CD8-positive, alpha-beta memory T cell (primary cell): ENCODE measurements around the gene PTPN4. TPM values are rescaled to one million over a fixed set of nuclear protein-coding genes. Genes with fewer than 3 reads are reported as not detected.
A peak's percentile ranks its signal among the peaks of the same experiment; 100 is the strongest.

Experiments
- CTCF ChIA-PET: fragments of 350-600 bp; sonication (Branson Sonifier 250); formaldehyde crosslinking; loops from one replicate; lab custom pipeline; 2021; ENCODE audit warnings: antibody characterized with exemption; lab: Charles Lee
- POLR2A ChIA-PET: fragments of 350-600 bp; sonication (Branson Sonifier 250); formaldehyde crosslinking; loops from one replicate; lab custom pipeline; 2021; ENCODE audit warnings: antibody characterized with exemption; lab: Charles Lee
- DNase-seq, 5 donors: peaks; one replicate each; pipeline versions ENCODE4 v3.0.0 to v3.0.0-alpha.2; 2020 to 2022; ENCODE audit warnings: mixed read lengths in 1 of 5
- H3K27ac ChIP-seq: one replicate; pipeline ENCODE4 v1.7.0; 2013; ENCODE audit warnings: low read depth, mild to moderate bottlenecking, low read length, moderate library complexity
- H3K27me3 ChIP-seq: 2 replicates; pipeline ENCODE4 v1.7.0; 2013; ENCODE audit warnings: low read length, mild to moderate bottlenecking; ENCODE audit not compliant: insufficient read depth, poor library complexity, severe bottlenecking
- H3K36me3 ChIP-seq: 2 replicates; pipeline ENCODE4 v1.7.0; 2013; ENCODE audit warnings: mild to moderate bottlenecking, low read length, moderate library complexity; ENCODE audit not compliant: insufficient read depth
- H3K4me1 ChIP-seq: 2 replicates; pipeline ENCODE4 v1.7.0; 2013; ENCODE audit warnings: mild to moderate bottlenecking, low read length, moderate library complexity; ENCODE audit not compliant: insufficient read depth
- H3K4me3 ChIP-seq: 2 replicates; pipeline ENCODE4 v1.7.0; 2013; ENCODE audit warnings: mild to moderate bottlenecking, low read length
- H3K9me3 ChIP-seq: 2 replicates; pipeline ENCODE4 v1.7.0; 2013; ENCODE audit warnings: mild to moderate bottlenecking, low read length
- H3K27ac Mint-ChIP-seq, 8 donors: one replicate each; pipeline ENCODE4 v1.8.0; 2020 to 2021; ENCODE audit warnings: mixed read lengths in 8 of 8, mild to moderate bottlenecking in 6 of 8, inconsistent platforms in 3 of 8, moderate library complexity in 3 of 8
- H3K27me3 Mint-ChIP-seq, 2 donors: one replicate each; pipeline ENCODE4 v1.8.0; 2020 to 2021; ENCODE audit warnings: mixed read lengths in 2 of 2, mild to moderate bottlenecking in 1 of 2, moderate library complexity in 1 of 2
- H3K36me3 Mint-ChIP-seq, 3 donors: one replicate each; pipeline ENCODE4 v1.8.0; 2020 to 2021; ENCODE audit warnings: mixed read lengths in 3 of 3, inconsistent platforms in 1 of 3, mild to moderate bottlenecking in 1 of 3
- H3K4me1 Mint-ChIP-seq, 3 donors: one replicate each; pipeline ENCODE4 v1.8.0; 2020 to 2021; ENCODE audit warnings: mixed read lengths in 3 of 3, inconsistent platforms in 1 of 3, mild to moderate bottlenecking in 1 of 3
- H3K4me3 Mint-ChIP-seq, 7 donors: one replicate each; pipeline ENCODE4 v1.8.0; 2020 to 2021; ENCODE audit warnings: mixed read lengths in 7 of 7, mild to moderate bottlenecking in 6 of 7, moderate library complexity in 4 of 7, inconsistent platforms in 2 of 7
- H3K9me3 Mint-ChIP-seq, 5 donors: one replicate each; pipeline ENCODE4 v1.8.0; 2020 to 2022; ENCODE audit warnings: mixed read lengths in 5 of 5, mild to moderate bottlenecking in 3 of 5, moderate library complexity in 2 of 5, inconsistent platforms in 1 of 5
- polyA plus RNA-seq: library from polyadenylated mRNA; unstranded; fragments of 300-500 nt; fragmentation: Illumina TruSeq; gene quantifications from one replicate; pipeline ENCODE4 v1.2.3, GENCODE V29; 2021
- total RNA-seq, 2 experiments: library from RNA; stranded (reverse); gene quantifications; one replicate each; pipeline ENCODE4 v1.2.3, GENCODE V29; 2021

PTPN4 gene
- total and polyA plus RNA-seq, 3 experiments from 2014 or later, result 29.0 to 161 (median 34.2) TPM

DNA sequence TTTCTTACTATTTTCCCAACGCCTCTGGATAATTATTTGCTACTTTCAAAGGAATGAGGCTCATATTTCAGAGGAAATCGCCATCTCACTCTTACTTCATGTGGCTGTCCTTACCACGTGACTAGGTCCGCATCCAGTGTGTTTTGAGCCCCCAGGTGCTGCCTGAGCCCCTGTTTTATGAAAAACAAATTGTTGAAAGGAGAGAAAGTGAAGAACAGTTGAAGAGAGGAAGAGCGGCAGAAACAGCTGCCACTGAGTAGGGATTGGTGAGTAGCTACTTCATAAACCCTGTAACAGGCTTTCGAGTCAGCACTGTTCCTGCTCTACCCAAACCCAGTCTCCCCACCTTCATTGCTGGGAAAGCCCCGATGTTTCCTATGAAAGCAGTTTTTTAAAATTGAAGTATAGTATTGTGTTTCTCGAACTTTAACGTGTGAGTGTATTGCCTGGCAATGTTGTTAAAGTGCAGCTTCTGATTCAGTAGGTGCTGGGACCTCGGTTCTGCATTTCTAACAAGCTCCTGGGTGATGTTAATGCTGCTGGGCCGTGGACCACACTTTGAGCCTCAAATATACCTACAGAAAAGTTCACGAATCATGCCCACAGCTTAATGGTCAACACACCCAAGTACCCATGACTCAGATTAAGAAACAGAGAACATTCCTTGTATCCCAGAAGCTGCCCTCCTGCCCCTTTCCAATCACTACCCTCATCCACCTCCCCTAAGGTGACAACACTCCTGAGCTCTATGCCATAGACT is 41.0 kb upstream of the PTPN4 start:
- peaks cover 0 to 4% (median 0%) of the 10 kb centered on the region in 3 donors for H3K4me1 Mint-ChIP-seq
- DNase-seq, result no peak
- Histone ChIP-seq H3K9me3 (no peaks in the 10 kb centered on the region), H3K4me3 (no peak overlapping the region), H3K27ac (no peak overlapping the region), H3K36me3 (no peaks in the 10 kb centered on the region), H3K4me1 (no peaks in the 10 kb centered on the region), H3K27me3 (no peaks in the 10 kb centered on the region)
- H3K4me3 Mint-ChIP-seq, result no peak overlapping the region
- H3K27me3 Mint-ChIP-seq, result peaks cover 4 to 21% of the 10 kb centered on the region in 2 donors
- ChIA-PET CTCF (interaction anchor here (1.4 kb wide), 1 partner anchor 16 kb away, joined by 3 read pairs; no protein-coding TSS in a partner anchor), POLR2A (no interaction called here)
- peaks cover 0 to 3% (median 0%) of the 10 kb centered on the region in 3 donors for H3K36me3 Mint-ChIP-seq
- H3K27ac Mint-ChIP-seq, result peak overlapping the region in 2 of 8 donors; percentile 21 to 30
- peaks cover 0 to 6% (median 0%) of the 10 kb centered on the region in 5 donors for H3K9me3 Mint-ChIP-seq

- Histone ChIP-seq H3K4me1 (no peaks in the 10 kb centered on the region), H3K4me3 (no peak overlapping the region), H3K9me3 (no peaks in the 10 kb centered on the region), H3K27ac (no peak overlapping the region), H3K36me3 (no peaks in the 10 kb centered on the region), H3K27me3 (no peaks in the 10 kb centered on the region)
- H3K4me1 Mint-ChIP-seq, result peaks cover 0 to 4% (median 0%) of the 10 kb centered on the region in 3 donors
- H3K4me3 Mint-ChIP-seq, result no peak overlapping the region
- no peak overlapping the region for H3K27ac Mint-ChIP-seq
- H3K27me3 Mint-ChIP-seq, result peaks cover 4 to 21% of the 10 kb centered on the region in 2 donors
- no peak for DNase-seq
- peaks cover 0 to 6% (median 0%) of the 10 kb centered on the region in 5 donors for H3K9me3 Mint-ChIP-seq
- POLR2A ChIA-PET, result no interaction called here
- peaks cover 0 to 3% (median 0%) of the 10 kb centered on the region in 3 donors for H3K36me3 Mint-ChIP-seq
- CTCF ChIA-PET, result interaction anchor here (1.6 kb wide), 1 partner anchor 16 kb away, joined by 5 read pairs; no protein-coding TSS in a partner anchor
These were observed 40.5 kb upstream of the PTPN4 start for GRCh38 chr2:119719261-119719627.

GRCh38 chr2:119721043-119721442 is 38.7 kb upstream of the PTPN4 start:
- ChIA-PET CTCF (no interaction called here), POLR2A (no interaction called here)
- no peaks in the 10 kb centered on the region for H3K36me3 ChIP-seq
- peaks cover 0 to 3% (median 0%) of the 10 kb centered on the region in 3 donors for H3K36me3 Mint-ChIP-seq
- H3K27ac ChIP-seq, result no peak overlapping the region
- no peak overlapping the region for H3K4me3 ChIP-seq
- DNase-seq, result no peak
- no peak overlapping the region for H3K4me3 Mint-ChIP-seq
- no peak overlapping the region for H3K27ac Mint-ChIP-seq
- peaks cover 0 to 7% of the 10 kb centered on the region in 2 donors for H3K27me3 Mint-ChIP-seq
- peaks cover 0 to 6% (median 0%) of the 10 kb centered on the region in 5 donors for H3K9me3 Mint-ChIP-seq
- H3K9me3 ChIP-seq, result no peaks in the 10 kb centered on the region
- no peaks in the 10 kb centered on the region for H3K27me3 ChIP-seq
- H3K4me1 Mint-ChIP-seq, result peaks cover 0 to 4% (median 0%) of the 10 kb centered on the region in 3 donors
- H3K4me1 ChIP-seq, result no peaks in the 10 kb centered on the region

GRCh38 chr2:119721462-119721861 is 38.3 kb upstream of the PTPN4 start:
- no peaks in the 10 kb centered on the region for H3K36me3 ChIP-seq
- H3K27me3 ChIP-seq, result no peaks in the 10 kb centered on the region
- H3K36me3 Mint-ChIP-seq, result peaks cover 0 to 3% (median 0%) of the 10 kb centered on the region in 3 donors
- H3K9me3 ChIP-seq, result no peaks in the 10 kb centered on the region
- H3K4me3 Mint-ChIP-seq, result no peak overlapping the region
- peaks cover 0 to 4% (median 0%) of the 10 kb centered on the region in 3 donors for H3K4me1 Mint-ChIP-seq
- no peak overlapping the region for H3K4me3 ChIP-seq
- no peak for DNase-seq
- H3K27ac ChIP-seq, result no peak overlapping the region
- H3K4me1 ChIP-seq, result no peaks in the 10 kb centered on the region
- H3K27me3 Mint-ChIP-seq, result peaks cover 0 to 4% of the 10 kb centered on the region in 2 donors
- ChIA-PET POLR2A (no interaction called here), CTCF (no interaction called here)
- H3K27ac Mint-ChIP-seq, result no peak overlapping the region
- peaks cover 0 to 6% (median 0%) of the 10 kb centered on the region in 5 donors for H3K9me3 Mint-ChIP-seq

- Mint-ChIP-seq H3K4me1 (peaks cover 0 to 4% (median 0%) of the 10 kb centered on the region in 3 donors), H3K36me3 (peaks cover 0 to 3% (median 0%) of the 10 kb centered on the region in 3 donors), H3K27me3 (peaks cover 0 to 4% of the 10 kb centered on the region in 2 donors), H3K4me3 (no peak overlapping the region), H3K27ac (no peak overlapping the region), H3K9me3 (peaks cover 0 to 6% (median 0%) of the 10 kb centered on the region in 5 donors)
- H3K4me1 ChIP-seq, result no peaks in the 10 kb centered on the region
- no peaks in the 10 kb centered on the region for H3K9me3 ChIP-seq
- no peaks in the 10 kb centered on the region for H3K27me3 ChIP-seq
- DNase-seq, result no peak
- H3K36me3 ChIP-seq, result no peaks in the 10 kb centered on the region
- H3K4me3 ChIP-seq, result no peak overlapping the region
- ChIA-PET POLR2A (no interaction called here), CTCF (interaction anchor here (1.2 kb wide), 1 partner anchor 9 kb away, joined by 3 read pairs; no protein-coding TSS in a partner anchor)
- H3K27ac ChIP-seq, result no peak overlapping the region
These were observed 37.8 kb upstream of the PTPN4 start for GRCh38 chr2:119721904-119722303.

DNA sequence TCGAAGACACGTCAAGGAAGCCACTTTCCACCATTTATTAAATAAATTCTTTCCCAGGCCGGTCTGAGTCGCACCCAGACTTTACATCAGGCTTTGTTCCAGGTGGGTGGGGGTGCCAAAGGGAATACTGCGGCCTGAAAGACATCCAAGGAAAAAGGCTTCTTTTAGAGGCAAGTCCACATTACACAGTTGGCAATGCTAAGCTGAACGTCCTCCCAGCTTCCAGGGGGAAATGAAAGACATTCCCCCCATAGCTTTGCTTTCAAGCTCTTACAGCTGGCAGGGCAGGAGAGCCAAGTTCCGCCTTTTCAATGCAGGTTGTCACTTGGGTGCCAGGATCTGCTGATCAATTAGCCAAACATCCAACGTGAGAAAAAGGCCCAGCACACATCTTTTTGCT is 36.5 kb upstream of the PTPN4 start:
- no peaks in the 10 kb centered on the region for H3K9me3 ChIP-seq
- ChIA-PET POLR2A (no interaction called here), CTCF (interaction anchor here (1.2 kb wide), 1 partner anchor 8 kb away, joined by 3 read pairs; no protein-coding TSS in a partner anchor)
- peaks cover 0 to 6% (median 0%) of the 10 kb centered on the region in 5 donors for H3K9me3 Mint-ChIP-seq
- no peak overlapping the region for H3K27ac ChIP-seq
- no peaks in the 10 kb centered on the region for H3K4me1 ChIP-seq
- H3K27ac Mint-ChIP-seq, result no peak overlapping the region
- H3K4me3 ChIP-seq, result no peak overlapping the region
- no peaks in the 10 kb centered on the region for H3K27me3 ChIP-seq
- no peaks in the 10 kb centered on the region for H3K36me3 ChIP-seq
- peaks cover 0 to 4% (median 0%) of the 10 kb centered on the region in 3 donors for H3K4me1 Mint-ChIP-seq
- H3K36me3 Mint-ChIP-seq, result peaks cover 0 to 3% (median 0%) of the 10 kb centered on the region in 3 donors
- DNase-seq, result no peak
- peaks cover 0 to 8% of the 10 kb centered on the region in 2 donors for H3K27me3 Mint-ChIP-seq
- no peak overlapping the region for H3K4me3 Mint-ChIP-seq

- Histone ChIP-seq H3K27me3 (no peaks in the 10 kb centered on the region), H3K36me3 (no peaks in the 10 kb centered on the region), H3K4me1 (no peaks in the 10 kb centered on the region), H3K27ac (no peak overlapping the region), H3K4me3 (no peak overlapping the region), H3K9me3 (no peaks in the 10 kb centered on the region)
- POLR2A ChIA-PET, result no interaction called here
- peaks cover 0 to 2% (median 0%) of the 10 kb centered on the region in 3 donors for H3K36me3 Mint-ChIP-seq
- CTCF ChIA-PET, result interaction anchor here (1.2 kb wide), 1 partner anchor 17 kb away, joined by 3 read pairs; no protein-coding TSS in a partner anchor
- peaks cover 0 to 4% (median 0%) of the 10 kb centered on the region in 3 donors for H3K4me1 Mint-ChIP-seq
- peaks cover 0 to 8% of the 10 kb centered on the region in 2 donors for H3K27me3 Mint-ChIP-seq
- H3K9me3 Mint-ChIP-seq, result peaks cover 0 to 6% (median 0%) of the 10 kb centered on the region in 5 donors
- H3K4me3 Mint-ChIP-seq, result no peak overlapping the region
- DNase-seq, result no peak
- peak overlapping the region in 1 of 8 donors; percentile 40 for H3K27ac Mint-ChIP-seq
These were observed 35.8 kb upstream of the PTPN4 start for GRCh38 chr2:119723784-119724467.
